K562 (cell line): ENCODE results near the gene RCOR2. TPM values are rescaled to one million over a fixed set of nuclear protein-coding genes. Genes with fewer than 3 reads are reported as not detected.

ENCODE experiments used
- CEBPB ChIP-seq: fragments of 450-650 bp; IDR thresholded peaks from 2 replicates; pipeline ENCODE4 v1.6.1; 2016; ENCODE audit warnings: missing genetic modification characterization, missing compliant biosample characterization
- FOXK2 ChIP-seq, 2 experiments: fragments of 450-650 bp; IDR thresholded peaks in 1 of 2; conservative IDR thresholded peaks in 1 of 2; 2 replicates each; pipeline ENCODE4 v1.6.1; 2016; ENCODE audit warnings: low read depth in 2 of 2, mild to moderate bottlenecking in 1 of 2
- ILF3 ChIP-seq: fragments of 450-650 bp; IDR thresholded peaks from 2 replicates; pipeline ENCODE4 v1.6.1; 2018; ENCODE audit warnings: antibody characterized with exemption, mild to moderate bottlenecking, moderate library complexity, borderline replicate concordance
- KLF13 ChIP-seq: fragments of 450-650 bp; IDR thresholded peaks from 2 replicates; pipeline ENCODE4 v1.6.1; 2016; ENCODE audit warnings: missing genetic modification characterization, low read depth, mild to moderate bottlenecking, missing compliant biosample characterization, moderate library complexity, borderline replicate concordance
- L3MBTL2 ChIP-seq: fragments of 450-650 bp; IDR thresholded peaks from 2 replicates; pipeline ENCODE4 v1.6.1; 2016; ENCODE audit warnings: mild to moderate bottlenecking, moderate library complexity
- MEF2A ChIP-seq: IDR thresholded peaks from 2 replicates; pipeline ENCODE4 v1.6.1; 2011; ENCODE audit warnings: low read depth, mild to moderate bottlenecking, low read length, moderate library complexity; ENCODE audit not compliant: control insufficient read depth
- MYBL2 ChIP-seq, 2 experiments: fragments of 450-650 bp in 1 of 2; sonication (generic) in 1 of 2; formaldehyde crosslinking in 1 of 2; IDR thresholded peaks; 2 replicates each; pipeline versions ENCODE4 v1.6.1 to v1.8.1; 2017 to 2022; ENCODE audit warnings: borderline replicate concordance in 1 of 2, inconsistent platforms in 1 of 2, low read depth in 1 of 2, mild to moderate bottlenecking in 1 of 2, missing genetic modification reagents in 1 of 2, moderate library complexity in 1 of 2
- NFIC ChIP-seq: fragments of 450-650 bp; IDR thresholded peaks from 2 replicates; pipeline ENCODE4 v1.6.1; 2017; ENCODE audit warnings: mild to moderate bottlenecking, inconsistent platforms
- NR2C2 ChIP-seq, 2 experiments: fragments of 200-800 bp in 1 of 2; sonication (Bioruptor generic) in 1 of 2; sonication (generic) in 1 of 2; formaldehyde crosslinking in 1 of 2; IDR thresholded peaks; 2 replicates each; pipeline versions ENCODE4 v1.6.1 to v1.8.0; 2016 to 2022; ENCODE audit warnings: mild to moderate bottlenecking in 1 of 2, missing compliant biosample characterization in 1 of 2, missing genetic modification characterization in 1 of 2, missing genetic modification reagents in 1 of 2
- PURB ChIP-seq: sonication (generic); formaldehyde crosslinking; IDR thresholded peaks from 2 replicates; pipeline ENCODE4 v1.9.0; 2021; ENCODE audit warnings: low read depth, mild to moderate bottlenecking, missing genetic modification reagents
- RBM17 ChIP-seq: fragments of 200-400 bp; formaldehyde crosslinking; IDR thresholded peaks from 2 replicates; pipeline ENCODE4 v1.6.1; 2017; ENCODE audit warnings: low read depth, mild to moderate bottlenecking, low read length, borderline replicate concordance
- RBM34 ChIP-seq: fragments of 200-400 bp; formaldehyde crosslinking; IDR thresholded peaks from 2 replicates; pipeline ENCODE4 v1.6.1; 2018; ENCODE audit warnings: low read length, borderline replicate concordance; ENCODE audit not compliant: insufficient read depth
- RUNX1 ChIP-seq: sonication (generic); IDR thresholded peaks from 2 replicates; pipeline ENCODE4 v1.6.1; 2016; ENCODE audit warnings: antibody characterized with exemption, low read depth
- SRSF7 ChIP-seq: fragments of 200-400 bp; formaldehyde crosslinking; optimal IDR thresholded peaks from 2 replicates; pipeline ENCODE3; 2017; ENCODE audit warnings: mild to moderate bottlenecking, low read depth, low read length
- ZC3H11A ChIP-seq: IDR thresholded peaks from 2 replicates; pipeline ENCODE4 v1.6.1; 2012; ENCODE audit warnings: low read depth, low read length, improper control_type of control experiment
- ZNF232 ChIP-seq: sonication (generic); formaldehyde crosslinking; IDR thresholded peaks from 2 replicates; pipeline ENCODE4 v1.8.0; 2022; ENCODE audit warnings: mild to moderate bottlenecking, missing genetic modification reagents
- ZNF431 ChIP-seq: sonication (generic); formaldehyde crosslinking; IDR thresholded peaks from 2 replicates; pipeline ENCODE4 v1.8.0; 2022; ENCODE audit warnings: mild to moderate bottlenecking, missing genetic modification reagents
- polyA plus RNA-seq, 8 experiments: library from polyadenylated mRNA; depleted of rRNA in 4 of 8; stranded (reverse) in 5 of 8; unstranded in 3 of 8; fragments of >200 nt; fragmentation: Nextera tagmentation in 2 of 8; fragmentation: Illumina TruSeq in 1 of 8; extraction: Ambion mirVana in 2 of 8; extraction: Trizol in 1 of 8; gene quantifications; 2 replicates each; pipeline versions ENCODE4 v1.2.1 to v1.2.3, GENCODE V29; 2011 to 2014; ENCODE audit warnings: inconsistent platforms in 1 of 8, missing spikeins in 1 of 8
- total RNA-seq, 7 experiments: library from RNA; depleted of rRNA in 6 of 7; stranded (reverse); fragments of >200 nt in 6 of 7; fragmentation: Illumina TruSeq in 2 of 7; extraction: Trizol in 2 of 7; gene quantifications; 2 replicates each; pipeline versions ENCODE4 v1.2.1 to v1.2.3, GENCODE V29; 2011 to 2021; ENCODE audit warnings: low replicate concordance in 1 of 7
- TF ChIP-seq, protein P1 (sequence below): fragments of 250-450 bp; sonication (Bioruptor Pico); IDR thresholded peaks from 2 replicates; pipeline ENCODE4 v1.5.0; 2021
- TF ChIP-seq, protein P2 (sequence below): fragments of 150-350 bp; IDR thresholded peaks from 2 replicates; pipeline ENCODE4 v1.6.1; 2014; ENCODE audit warnings: low read depth, mild to moderate bottlenecking, low read length, borderline replicate concordance
- TF ChIP-seq, protein P3 (sequence below): fragments of 450-650 bp; formaldehyde crosslinking; conservative IDR thresholded peaks from 2 replicates; pipeline ENCODE4 v1.4.0; 2022; ENCODE audit warnings: mild to moderate bottlenecking, missing genetic modification characterization
- TF ChIP-seq, protein P4 (sequence below): IDR thresholded peaks from 3 replicates; pipeline ENCODE4 v1.6.1; 2011; ENCODE audit warnings: borderline replicate concordance, mild to moderate bottlenecking; ENCODE audit not compliant: insufficient read length, insufficient read depth

Gene RCOR2
- total and polyA plus RNA-seq, 9 of the 15 experiments (the other 6 are each of a cell fraction or from before 2014, with no cell fraction given), result 0.04 to 6.5 (median 2.5) TPM; not detected in 1

DNA sequence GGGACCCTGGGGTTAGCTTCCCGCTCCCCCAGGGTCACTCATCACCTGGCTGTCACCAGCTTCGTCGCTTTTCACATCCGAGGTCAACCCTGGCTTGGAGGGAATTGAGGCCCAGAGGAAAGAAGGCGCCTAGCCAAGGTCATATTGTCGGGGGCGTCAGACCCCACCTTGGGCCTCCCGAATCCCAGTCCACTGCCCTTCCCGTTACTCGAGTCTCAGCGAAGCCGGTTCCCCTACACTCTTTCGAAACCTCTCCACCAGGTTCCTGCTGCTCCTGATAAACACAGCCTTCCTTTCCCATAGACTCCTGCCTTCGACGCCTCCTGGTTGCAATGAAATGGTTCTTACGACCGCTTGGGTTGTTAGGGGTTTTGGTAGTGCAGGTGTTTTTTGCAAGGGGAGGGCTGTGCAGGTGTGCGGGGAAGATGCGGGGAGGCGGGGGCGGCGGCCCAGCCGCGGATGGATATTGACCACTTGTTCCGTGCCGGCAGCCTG is 22.5 kb upstream of the RCOR2 start (continued):
- TF ChIP-seq CEBPB (tag) (peak; percentile 32; the same call in 1 of the 2 replicates), RBM17 (no peak), ZC3H11A (no peak), ZNF232 (CRISPR knock-in tag) (no peak), MEF2A (no peak), RUNX1 (no peak), PURB (CRISPR knock-in tag) (no peak), SRSF7 (no peak), FOXK2 (conservative IDR thresholded peaks at IDR 0.05 in 1 of 2, IDR thresholded peaks at IDR 0.05 in 1 of 2; ENCODE audit: low read depth in 2 of 2) (0 out of 4 replicates have a peak, but pooled peaks have one; percentile 13 to 44), MYBL2 (IDR thresholded peaks at IDR 0.05; ENCODE audit: low read depth) (no peak), MYBL2 (CRISPR knock-in tag; IDR thresholded peaks at IDR 0.05; ENCODE audit: borderline replicate concordance) (no peak), NFIC (no peak), L3MBTL2 (0 out of 2 replicates have a peak, but pooled peaks have one; percentile 28), ZNF431 (no peak), RBM34 (no peak), KLF13 (tag) (no peak), NR2C2 (CRISPR knock-in tag; IDR thresholded peaks at IDR 0.05) (no peak), NR2C2 (tag; IDR thresholded peaks at IDR 0.05) (peak; percentile 93), ILF3 (no peak)
- TF ChIP-seq, protein P1, sequence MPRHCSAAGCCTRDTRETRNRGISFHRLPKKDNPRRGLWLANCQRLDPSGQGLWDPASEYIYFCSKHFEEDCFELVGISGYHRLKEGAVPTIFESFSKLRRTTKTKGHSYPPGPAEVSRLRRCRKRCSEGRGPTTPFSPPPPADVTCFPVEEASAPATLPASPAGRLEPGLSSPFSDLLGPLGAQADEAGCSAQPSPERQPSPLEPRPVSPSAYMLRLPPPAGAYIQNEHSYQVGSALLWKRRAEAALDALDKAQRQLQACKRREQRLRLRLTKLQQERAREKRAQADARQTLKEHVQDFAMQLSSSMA (CRISPR knock-in tag), result no peak
- TF ChIP-seq, protein P2, sequence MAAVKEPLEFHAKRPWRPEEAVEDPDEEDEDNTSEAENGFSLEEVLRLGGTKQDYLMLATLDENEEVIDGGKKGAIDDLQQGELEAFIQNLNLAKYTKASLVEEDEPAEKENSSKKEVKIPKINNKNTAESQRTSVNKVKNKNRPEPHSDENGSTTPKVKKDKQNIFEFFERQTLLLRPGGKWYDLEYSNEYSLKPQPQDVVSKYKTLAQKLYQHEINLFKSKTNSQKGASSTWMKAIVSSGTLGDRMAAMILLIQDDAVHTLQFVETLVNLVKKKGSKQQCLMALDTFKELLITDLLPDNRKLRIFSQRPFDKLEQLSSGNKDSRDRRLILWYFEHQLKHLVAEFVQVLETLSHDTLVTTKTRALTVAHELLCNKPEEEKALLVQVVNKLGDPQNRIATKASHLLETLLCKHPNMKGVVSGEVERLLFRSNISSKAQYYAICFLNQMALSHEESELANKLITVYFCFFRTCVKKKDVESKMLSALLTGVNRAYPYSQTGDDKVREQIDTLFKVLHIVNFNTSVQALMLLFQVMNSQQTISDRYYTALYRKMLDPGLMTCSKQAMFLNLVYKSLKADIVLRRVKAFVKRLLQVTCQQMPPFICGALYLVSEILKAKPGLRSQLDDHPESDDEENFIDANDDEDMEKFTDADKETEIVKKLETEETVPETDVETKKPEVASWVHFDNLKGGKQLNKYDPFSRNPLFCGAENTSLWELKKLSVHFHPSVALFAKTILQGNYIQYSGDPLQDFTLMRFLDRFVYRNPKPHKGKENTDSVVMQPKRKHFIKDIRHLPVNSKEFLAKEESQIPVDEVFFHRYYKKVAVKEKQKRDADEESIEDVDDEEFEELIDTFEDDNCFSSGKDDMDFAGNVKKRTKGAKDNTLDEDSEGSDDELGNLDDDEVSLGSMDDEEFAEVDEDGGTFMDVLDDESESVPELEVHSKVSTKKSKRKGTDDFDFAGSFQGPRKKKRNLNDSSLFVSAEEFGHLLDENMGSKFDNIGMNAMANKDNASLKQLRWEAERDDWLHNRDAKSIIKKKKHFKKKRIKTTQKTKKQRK, result no peak
- TF ChIP-seq, protein P3, sequence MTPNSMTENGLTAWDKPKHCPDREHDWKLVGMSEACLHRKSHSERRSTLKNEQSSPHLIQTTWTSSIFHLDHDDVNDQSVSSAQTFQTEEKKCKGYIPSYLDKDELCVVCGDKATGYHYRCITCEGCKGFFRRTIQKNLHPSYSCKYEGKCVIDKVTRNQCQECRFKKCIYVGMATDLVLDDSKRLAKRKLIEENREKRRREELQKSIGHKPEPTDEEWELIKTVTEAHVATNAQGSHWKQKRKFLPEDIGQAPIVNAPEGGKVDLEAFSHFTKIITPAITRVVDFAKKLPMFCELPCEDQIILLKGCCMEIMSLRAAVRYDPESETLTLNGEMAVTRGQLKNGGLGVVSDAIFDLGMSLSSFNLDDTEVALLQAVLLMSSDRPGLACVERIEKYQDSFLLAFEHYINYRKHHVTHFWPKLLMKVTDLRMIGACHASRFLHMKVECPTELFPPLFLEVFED (CRISPR knock-in tag), result no peak
- TF ChIP-seq, protein P4, sequence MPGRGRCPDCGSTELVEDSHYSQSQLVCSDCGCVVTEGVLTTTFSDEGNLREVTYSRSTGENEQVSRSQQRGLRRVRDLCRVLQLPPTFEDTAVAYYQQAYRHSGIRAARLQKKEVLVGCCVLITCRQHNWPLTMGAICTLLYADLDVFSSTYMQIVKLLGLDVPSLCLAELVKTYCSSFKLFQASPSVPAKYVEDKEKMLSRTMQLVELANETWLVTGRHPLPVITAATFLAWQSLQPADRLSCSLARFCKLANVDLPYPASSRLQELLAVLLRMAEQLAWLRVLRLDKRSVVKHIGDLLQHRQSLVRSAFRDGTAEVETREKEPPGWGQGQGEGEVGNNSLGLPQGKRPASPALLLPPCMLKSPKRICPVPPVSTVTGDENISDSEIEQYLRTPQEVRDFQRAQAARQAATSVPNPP, result no peak
